NB4 (cell line): ENCODE data around the gene CROCC.
"Not testable (repeated sequence)": the region's sequence is repeated elsewhere in the genome, so short reads cannot be mapped to it uniquely, and the experiment has no call there.

Source experiments
- CTCF ChIP-seq: IDR thresholded peaks from one replicate; pipeline ENCODE4 v1.5.1; 2012; ENCODE audit warnings: low read depth, low read length
- MYC ChIP-seq: IDR thresholded peaks from 2 replicates; pipeline ENCODE4 v1.6.1; 2011; ENCODE audit warnings: low read depth, low read length
- POLR2A ChIP-seq: IDR thresholded peaks from 2 replicates; pipeline ENCODE4 v1.6.1; 2011; ENCODE audit warnings: mild to moderate bottlenecking; ENCODE audit not compliant: insufficient read length; ENCODE audit errors: extremely low read depth

- not testable (repeated sequence) for TF ChIP-seq CTCF, MYC
- TF ChIP-seq POLR2A = peak; percentile 85
Measured at GRCh38 chr1:16895598-16896315, 26.0 kb upstream of the CROCC start, which contains the start of gene RNU1-2.
